GM23248 (cell line): Measurements from ENCODE around the gene LSM14A. TPM values are rescaled to one million over a fixed set of nuclear protein-coding genes. Genes with fewer than 3 reads are reported as not detected.
"Not testable (repeated sequence)": the region's sequence is repeated elsewhere in the genome, so short reads cannot be mapped to it uniquely, and the experiment has no call there.

ENCODE experiments used
- DNase-seq: peaks from one replicate; pipeline ENCODE4 v3.0.0-alpha.2; 2015
- H2AFZ ChIP-seq: fragments of 200-600 bp; sonication (generic); 2 replicates; pipeline ENCODE4 v1.6.1; 2016; ENCODE audit warnings: antibody characterized with exemption
- H3F3A ChIP-seq: fragments of 200-600 bp; sonication (generic); 2 replicates; pipeline ENCODE4 v1.6.1; 2016; ENCODE audit warnings: mild to moderate bottlenecking, antibody characterized with exemption, mixed run types; ENCODE audit not compliant: insufficient read depth
- H3K27ac ChIP-seq: fragments of 200-600 bp; sonication (generic); 2 replicates; pipeline ENCODE4 v1.5.1; 2016; ENCODE audit warnings: mild to moderate bottlenecking
- H3K27me3 ChIP-seq: fragments of 200-600 bp; sonication (generic); replicated peaks from 2 replicates; pipeline ENCODE4 v1.6.1; 2016; ENCODE audit warnings: mild to moderate bottlenecking; ENCODE audit not compliant: insufficient read depth
- H3K36me3 ChIP-seq: fragments of 200-600 bp; sonication (generic); 2 replicates; pipeline ENCODE4 v1.6.1; 2016; ENCODE audit warnings: low read depth, mild to moderate bottlenecking
- H3K4me1 ChIP-seq: fragments of 200-600 bp; sonication (generic); 2 replicates; pipeline ENCODE4 v1.6.1; 2016; ENCODE audit warnings: mild to moderate bottlenecking; ENCODE audit not compliant: insufficient read depth
- H3K4me2 ChIP-seq: fragments of 200-600 bp; sonication (generic); one replicate; pipeline ENCODE4 v1.6.1; 2016; ENCODE audit warnings: mild to moderate bottlenecking; ENCODE audit not compliant: unreplicated experiment
- H3K4me3 ChIP-seq: fragments of 200-600 bp; sonication (generic); 2 replicates; pipeline ENCODE4 v1.5.1; 2016; ENCODE audit warnings: mild to moderate bottlenecking
- H3K79me2 ChIP-seq: fragments of 200-600 bp; sonication (generic); 2 replicates; pipeline ENCODE4 v1.6.1; 2016; ENCODE audit warnings: mild to moderate bottlenecking; ENCODE audit not compliant: insufficient read depth
- H3K9ac ChIP-seq: fragments of 200-600 bp; sonication (generic); 2 replicates; pipeline ENCODE4 v1.6.1; 2016; ENCODE audit warnings: mild to moderate bottlenecking
- H3K9me2 ChIP-seq: fragments of 200-600 bp; sonication (generic); 2 replicates; pipeline ENCODE4 v1.6.1; 2016; ENCODE audit warnings: mixed run types, mild to moderate bottlenecking, moderate library complexity; ENCODE audit not compliant: insufficient read depth
- H3K9me3 ChIP-seq: fragments of 200-600 bp; sonication (generic); one replicate; pipeline ENCODE4 v1.6.1; 2017; ENCODE audit warnings: low read depth
- H4K20me1 ChIP-seq: fragments of 200-600 bp; sonication (generic); 2 replicates; pipeline ENCODE4 v1.6.0; 2016; ENCODE audit not compliant: insufficient read depth
- EZH2 ChIP-seq: fragments of 200-600 bp; sonication (generic); IDR thresholded peaks from 2 replicates; pipeline ENCODE4 v1.6.1; 2018; ENCODE audit warnings: antibody characterized with exemption, mild to moderate bottlenecking; ENCODE audit not compliant: insufficient read depth, poor library complexity, severe bottlenecking
- EZH2phosphoT487 ChIP-seq: fragments of 200-600 bp; sonication (generic); IDR thresholded peaks from 2 replicates; pipeline ENCODE4 v1.6.1; 2018; ENCODE audit warnings: antibody characterized with exemption, moderate library complexity, mild to moderate bottlenecking, low read depth; ENCODE audit not compliant: insufficient read depth
- WGBS, 2 experiments: methylation state at CpG; one replicate each; pipeline ENCODE4 v1.1.6; 2015 to 2017; ENCODE audit warnings: low lambda C conversion rate in 2 of 2, low coverage in 1 of 2; ENCODE audit errors: missing lambda C conversion rate in 2 of 2; 5-methylcytosine and 5-hydroxymethylcytosine counted together
- in situ Hi-C: fragments of 300-500 bp; cut with MboI; formaldehyde crosslinking; loops from 2 replicates; pipeline ENCODE4 v1.15.0; 2020
- polyA plus RNA-seq: library from polyadenylated mRNA; unstranded; fragments of >200 nt; fragmentation: Nextera tagmentation; extraction: Ambion mirVana; gene quantifications from 2 replicates; pipeline ENCODE4 v1.2.1, GENCODE V29; 2016
- total RNA-seq: library from RNA; depleted of rRNA; stranded (reverse); fragments of >200 nt; shearing (Covaris generic); gene quantifications from 2 replicates; pipeline ENCODE4 v1.2.3, GENCODE V29; 2014

Gene LSM14A
- total and polyA plus RNA-seq, 2 experiments from 2014 or later = 66.1 to 71.7 TPM

DNA sequence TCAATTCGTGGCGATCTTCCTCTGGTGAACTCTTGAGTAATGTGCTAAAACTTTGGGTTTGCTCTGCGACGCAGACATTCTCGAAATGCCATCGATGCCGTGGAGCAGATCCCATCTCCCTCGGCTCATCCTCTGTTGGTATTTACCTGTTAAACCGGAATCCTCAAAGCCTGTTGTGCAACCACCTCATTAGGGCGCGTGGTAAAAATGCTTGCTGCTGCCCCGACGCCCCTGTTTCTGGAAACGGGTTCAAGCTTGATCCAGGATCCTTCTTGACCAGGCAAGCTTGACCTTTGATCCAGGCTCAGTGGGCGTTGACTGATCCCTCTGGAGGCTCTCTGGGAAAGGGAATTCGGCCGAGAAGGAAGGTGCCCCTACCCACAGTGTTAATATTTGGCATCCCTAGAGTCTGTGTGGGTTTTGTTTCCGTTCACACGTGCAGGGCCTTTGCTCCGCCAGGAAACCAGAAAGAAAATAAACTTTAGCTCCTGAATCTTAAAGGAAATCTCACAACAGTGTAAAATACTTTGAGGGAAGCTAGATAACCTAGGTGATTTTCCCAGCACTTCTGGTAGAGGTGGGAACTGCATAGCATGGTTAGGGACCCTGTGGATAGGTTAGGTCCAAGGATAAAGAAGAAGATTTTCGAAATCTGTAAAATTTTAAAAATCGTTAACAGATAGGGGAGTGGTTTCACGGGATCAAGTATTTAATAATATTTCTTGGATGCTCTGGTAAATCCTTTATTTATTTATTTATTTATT lies 1.1 kb downstream of the LSM14A start:
- peak overlapping the region; percentile 63 for H2AFZ ChIP-seq
- peaks cover 26% of the 10 kb centered on the region for H4K20me1 ChIP-seq
- no peaks in the 10 kb centered on the region for H3K27me3 ChIP-seq
- no peaks in the 10 kb centered on the region for H3K9me2 ChIP-seq
- peaks cover 54% of the 10 kb centered on the region for H3K4me1 ChIP-seq
- peak overlapping the region; percentile 99 for H3K27ac ChIP-seq
- no peaks in the 10 kb centered on the region for H3K9me3 ChIP-seq
- H3K9ac ChIP-seq = peak overlapping the region; percentile 98
- 2% methylated on average over 23 of the region's 23 CpGs for WGBS, 2 experiments
- in situ Hi-C loops = no loop called here
- no peak for TF ChIP-seq EZH2phosphoT487
- TF ChIP-seq EZH2 = no peak
- H3F3A ChIP-seq = peaks cover 30% of the 10 kb centered on the region
- peak; percentile 42 for DNase-seq
- peaks cover 6% of the 10 kb centered on the region; the same call in 1 of the 2 replicates for H3K36me3 ChIP-seq
- peak overlapping the region; percentile 88 for H3K4me3 ChIP-seq
- peaks cover 61% of the 10 kb centered on the region for H3K79me2 ChIP-seq
- peak overlapping the region; percentile 99 for H3K4me2 ChIP-seq

DNA sequence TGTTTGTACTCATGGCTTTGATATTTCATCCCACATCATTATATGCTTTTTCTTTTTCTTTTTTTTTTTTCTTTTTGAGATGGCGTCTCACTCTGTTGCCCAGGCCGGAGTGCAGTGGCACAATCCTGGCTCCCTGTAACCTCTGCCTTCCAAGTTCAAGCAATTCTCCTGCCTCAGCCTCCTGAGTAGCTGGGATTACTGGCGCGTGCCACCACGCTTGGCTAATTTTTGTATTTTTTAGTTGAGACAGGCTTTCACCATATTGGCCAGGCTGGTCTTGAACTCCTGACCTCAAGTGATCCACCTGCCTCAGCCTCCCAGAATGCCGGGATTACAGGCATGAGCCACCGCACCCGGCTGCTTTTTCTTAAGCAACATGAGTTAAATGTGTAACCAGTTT lies 2.9 kb downstream of the LSM14A start:
- in situ Hi-C loops, H3K9me3 ChIP-seq, H3K27me3 ChIP-seq, H3K27ac ChIP-seq, H3K36me3 ChIP-seq, H3K9me2 ChIP-seq, H2AFZ ChIP-seq, DNase-seq: not testable (repeated sequence)
- Histone ChIP-seq H4K20me1 (peaks cover 30% of the 10 kb centered on the region), H3K4me3 (peak overlapping the region; percentile 88), H3K79me2 (peaks cover 79% of the 10 kb centered on the region), H3K9ac (peak overlapping the region; percentile 98), H3F3A (peaks cover 27% of the 10 kb centered on the region), H3K4me2 (peak overlapping the region; percentile 99), H3K4me1 (peaks cover 66% of the 10 kb centered on the region)
- 86 to 91% methylated on average over 8 of the region's 8 CpGs for WGBS, 2 experiments

DNA sequence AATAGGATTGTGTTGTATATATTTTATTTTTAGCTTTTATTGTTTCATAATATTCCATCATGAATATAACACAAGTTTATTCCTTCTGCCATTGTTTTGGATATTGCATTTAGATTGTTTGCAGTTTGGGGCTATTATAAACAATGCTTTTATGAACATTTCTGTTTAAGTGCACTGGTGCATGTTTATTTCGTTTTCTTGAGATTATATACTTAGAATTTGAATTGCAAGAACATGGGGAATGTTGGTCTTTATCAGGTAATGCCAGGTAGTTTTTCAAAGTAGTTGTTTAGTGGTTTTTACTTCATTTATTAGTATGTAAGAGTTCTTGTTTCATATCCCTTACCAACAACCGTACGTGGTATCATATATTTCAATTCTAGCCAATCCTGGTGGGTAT lies 4.3 kb downstream of the LSM14A start:
- Histone ChIP-seq H3F3A (peaks cover 14% of the 10 kb centered on the region), H3K9ac (peak overlapping the region; percentile 14; the same call in 1 of the 2 replicates), H3K4me3 (peak overlapping the region; percentile 88), H3K9me2 (no peaks in the 10 kb centered on the region), H3K4me2 (peak overlapping the region; percentile 99), H3K4me1 (peaks cover 59% of the 10 kb centered on the region), H3K79me2 (peaks cover 93% of the 10 kb centered on the region), H3K27me3 (no peaks in the 10 kb centered on the region), H3K36me3 (peaks cover 6% of the 10 kb centered on the region; the same call in 1 of the 2 replicates), H4K20me1 (peaks cover 30% of the 10 kb centered on the region), H3K27ac (no peak overlapping the region), H3K9me3 (no peaks in the 10 kb centered on the region), H2AFZ (no peak overlapping the region)
- WGBS, 2 experiments = 40 to 46% methylated on average over 3 of the region's 3 CpGs
- no peak for DNase-seq
- in situ Hi-C loops = no loop called here
- TF ChIP-seq EZH2phosphoT487 (no peak), EZH2 (no peak)

DNA sequence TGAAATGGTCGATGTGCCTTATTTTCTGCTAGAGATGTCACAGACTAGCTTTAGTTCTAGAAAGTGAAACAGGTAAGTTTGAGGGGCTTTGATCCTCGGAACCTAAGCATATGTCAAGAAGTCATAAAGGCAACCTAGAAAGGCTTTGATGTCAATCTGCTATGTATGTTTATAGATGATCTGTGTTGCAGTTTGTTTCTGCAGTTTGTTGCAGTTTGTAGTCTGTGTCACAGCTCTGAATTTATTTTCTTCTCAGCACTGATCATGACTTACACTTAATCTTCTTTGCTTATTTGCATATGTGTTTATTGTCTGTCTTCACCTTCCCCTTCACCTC lies 5.9 kb downstream of the LSM14A start:
- H3K36me3 ChIP-seq = peaks cover 6% of the 10 kb centered on the region; the same call in 1 of the 2 replicates
- no peaks in the 10 kb centered on the region for H3K9me2 ChIP-seq
- H3K9ac ChIP-seq = no peak overlapping the region
- peak overlapping the region; percentile 42 for H3K4me2 ChIP-seq
- H3K79me2 ChIP-seq = peaks cover 100% of the 10 kb centered on the region
- in situ Hi-C loops = no loop called here
- peaks cover 8% of the 10 kb centered on the region for H3F3A ChIP-seq
- H4K20me1 ChIP-seq = peaks cover 39% of the 10 kb centered on the region
- peak; percentile 10 for DNase-seq
- H3K4me1 ChIP-seq = peaks cover 56% of the 10 kb centered on the region
- H3K4me3 ChIP-seq = no peak overlapping the region; the same call in 1 of the 2 replicates
- 46 to 56% methylated on average over 2 of the region's 2 CpGs for WGBS, 2 experiments
- no peaks in the 10 kb centered on the region for H3K27me3 ChIP-seq
- H3K9me3 ChIP-seq = no peaks in the 10 kb centered on the region
- no peak overlapping the region for H2AFZ ChIP-seq
- no peak overlapping the region for H3K27ac ChIP-seq
- no peak for TF ChIP-seq EZH2phosphoT487
- no peak for TF ChIP-seq EZH2
